Stimulated activated CD4-positive, alpha-beta T cell treated with anti-CD3 and anti-CD28 coated beads, TNF-alpha, amount 100 ng/mL, for 48 hours (primary cell): ENCODE data around the gene AMER3.

Source experiments
- DNase-seq, 3 donors: peaks; one replicate each; pipeline ENCODE4 v3.0.0-alpha.2; 2020; ENCODE audit warnings: low read depth in 3 of 3

Gene AMER3

GRCh38 chr2:130756053-130756873 is 923 bp downstream of the AMER3 start:
- no peak for DNase-seq

- DNase-seq: no peak
Measured at GRCh38 chr2:130756874-130757668, 1.7 kb downstream of the AMER3 start.

GRCh38 chr2:130759906-130760753 is 4.8 kb downstream of the AMER3 start:
- no peak for DNase-seq

GRCh38 chr2:130760754-130761751 is 5.7 kb downstream of the AMER3 start:
- DNase-seq: no peak

- no peak for DNase-seq
Measured at GRCh38 chr2:130762031-130762909, 6.9 kb downstream of the AMER3 start.

GRCh38 chr2:130762910-130763385 is 7.6 kb downstream of the AMER3 start:
- DNase-seq: no peak

- DNase-seq: no peak
Measured at GRCh38 chr2:130763405-130763804, 8.1 kb downstream of the AMER3 start.

GRCh38 chr2:130764035-130764820 is 8.9 kb downstream of the AMER3 start:
- DNase-seq: no peak

- no peak for DNase-seq
Measured at GRCh38 chr2:130764821-130765115, 9.4 kb downstream of the AMER3 start.

- DNase-seq: no peak
Measured at GRCh38 chr2:130765464-130765863, 10.1 kb downstream of the AMER3 start.

- no peak for DNase-seq
Measured at GRCh38 chr2:130766037-130766436, 10.7 kb downstream of the AMER3 start.

GRCh38 chr2:130766711-130767407 is 11.5 kb downstream of the AMER3 start:
- DNase-seq: no peak

- DNase-seq: no peak
Measured at GRCh38 chr2:130767408-130767775, 12.1 kb downstream of the AMER3 start.

GRCh38 chr2:130768191-130768855 is 13.0 kb downstream of the AMER3 start:
- DNase-seq: no peak

GRCh38 chr2:130769343-130769907 is 14.1 kb downstream of the AMER3 start:
- no peak for DNase-seq

- DNase-seq: no peak
Measured at GRCh38 chr2:130776550-130776949, 21.2 kb downstream of the AMER3 start.

- DNase-seq: no peak
Measured at GRCh38 chr2:130778781-130779180, 23.4 kb downstream of the AMER3 start.
